Activated naive CD4-positive, alpha-beta T cell treated with anti-CD3 and anti-CD28 coated beads, Interleukin-2, amount 50 U/mL, for 72 hours (primary cell): ENCODE measurements around the gene TEX36. TPM values are rescaled to one million over a fixed set of nuclear protein-coding genes. Genes with fewer than 3 reads are reported as not detected.
"Not testable (repeated sequence)": the region's sequence is repeated elsewhere in the genome, so short reads cannot be mapped to it uniquely, and the experiment has no call there.

Experiments used
- ATAC-seq, 2 donors: fragments of 150-1000 bp; cut with Tn5 transposase; 2 replicates each; pipeline ENCODE4 v1.10.0; 2021; ENCODE audit warnings: mild to moderate bottlenecking in 2 of 2, moderate library complexity in 2 of 2
- DNase-seq, 2 donors: peaks; one replicate each; pipeline ENCODE4 v3.0.0; 2021 to 2022; ENCODE audit warnings: low spot score in 2 of 2
- H3K27ac Mint-ChIP-seq, 2 donors: one replicate each; pipeline ENCODE4 v1.8.0; 2022; ENCODE audit warnings: mild to moderate bottlenecking in 2 of 2, mixed read lengths in 2 of 2
- H3K36me3 Mint-ChIP-seq, 2 donors: one replicate each; pipeline ENCODE4 v1.8.0; 2022; ENCODE audit warnings: mixed read lengths in 2 of 2
- H3K9me3 Mint-ChIP-seq, 2 donors: one replicate each; pipeline ENCODE4 v1.8.0; 2022; ENCODE audit warnings: mixed read lengths in 2 of 2
- total RNA-seq, 2 donors: library from RNA; stranded (reverse); gene quantifications; one replicate each; pipeline ENCODE4 v1.2.3, GENCODE V29; 2022

TEX36 gene
- total RNA-seq, 2 donors from 2014 or later: not detected

DNA sequence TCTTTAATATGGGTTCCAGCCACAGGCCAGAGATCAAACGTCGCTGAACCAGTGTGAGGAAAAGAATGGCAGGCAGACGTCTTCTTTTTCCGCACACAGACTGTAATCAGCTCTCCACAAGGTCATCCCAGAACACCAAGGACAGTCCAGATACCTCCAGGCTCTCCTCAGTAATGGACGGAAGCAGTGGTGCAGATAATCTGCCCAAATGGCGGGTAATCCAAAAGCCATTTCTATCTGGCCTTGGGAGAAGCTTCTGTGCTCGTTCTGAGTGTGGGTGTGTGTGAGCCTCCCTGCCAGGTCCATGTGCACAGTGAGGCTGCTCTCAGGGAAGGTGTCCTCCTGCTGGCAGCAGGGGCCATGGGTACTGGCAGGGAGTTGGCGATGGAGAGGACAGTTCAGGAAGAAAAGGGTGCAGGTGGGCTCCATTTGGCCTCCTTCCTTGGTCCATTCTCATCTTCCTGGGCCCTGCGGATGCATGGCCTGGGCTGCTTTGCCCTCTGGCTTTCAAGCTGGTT lies 15.6 kb upstream of the TEX36 start:
- DNase-seq (no peak), ATAC-seq (no peak)
- Mint-ChIP-seq H3K27ac (no peak overlapping the region), H3K9me3 (peaks cover 0 to 5% of the 10 kb centered on the region in 2 donors), H3K36me3 (no peaks in the 10 kb centered on the region)

DNA sequence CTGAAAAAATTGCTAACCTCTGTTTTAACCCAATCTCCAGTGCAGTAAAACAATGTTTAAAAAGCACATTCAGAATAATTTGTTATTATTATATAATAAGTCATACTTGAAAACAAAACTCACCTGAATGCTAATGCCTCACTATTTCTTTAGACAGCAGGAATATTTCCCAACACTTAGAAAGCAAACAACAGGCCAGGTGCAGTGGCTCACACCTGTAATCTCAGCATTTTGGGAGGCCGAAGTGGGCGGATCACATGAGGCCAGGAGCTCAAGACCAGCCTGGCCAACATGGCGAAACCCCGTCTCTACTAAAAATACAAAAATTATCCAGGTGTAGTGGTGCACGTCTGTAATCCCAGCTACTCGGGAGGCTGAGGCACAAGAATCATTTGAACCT lies 13.9 kb upstream of the TEX36 start:
- not testable (repeated sequence) for H3K9me3 Mint-ChIP-seq, ATAC-seq, DNase-seq, H3K36me3 Mint-ChIP-seq
- peak overlapping the region in 1 of 2 donors; percentile 39 for H3K27ac Mint-ChIP-seq

DNA sequence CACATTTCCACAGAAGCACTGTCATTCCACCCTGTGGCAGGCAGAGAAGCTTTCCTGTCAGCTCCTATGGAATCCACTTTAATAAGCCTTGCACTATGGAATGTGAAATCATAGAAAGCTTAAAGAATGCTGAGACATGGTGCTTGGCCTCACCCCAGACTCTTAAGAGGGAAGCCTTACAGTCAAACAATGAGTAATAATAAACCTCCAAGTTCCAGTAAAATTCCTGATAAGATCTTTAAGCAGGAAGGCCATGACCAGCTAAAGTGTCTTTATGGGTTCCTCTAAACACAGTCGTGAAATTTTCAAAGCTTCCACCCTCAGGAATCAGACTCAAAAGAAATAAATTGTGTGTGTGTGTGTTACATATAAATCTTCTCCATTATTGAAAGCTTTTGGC lies 11.9 kb upstream of the TEX36 start:
- DNase-seq (no peak), ATAC-seq (no peak)
- H3K36me3 Mint-ChIP-seq: no peaks in the 10 kb centered on the region
- H3K27ac Mint-ChIP-seq: no peak overlapping the region
- H3K9me3 Mint-ChIP-seq: no peaks in the 10 kb centered on the region

DNA sequence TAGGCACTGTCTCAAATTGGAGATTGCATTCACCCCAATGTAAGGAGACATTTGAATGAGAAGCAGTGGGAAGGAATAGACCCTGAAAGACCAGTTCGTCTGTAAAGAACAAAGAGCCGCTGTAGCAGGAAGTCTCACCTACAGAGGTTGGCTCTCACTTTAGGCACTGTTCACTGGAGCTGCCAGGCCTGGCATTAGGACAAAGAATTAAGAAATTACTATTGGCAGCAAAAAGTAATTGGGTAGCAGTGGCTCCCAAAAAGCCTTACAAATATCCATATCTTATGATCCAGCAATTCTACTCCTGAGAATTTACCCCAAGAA lies 10.5 kb upstream of the TEX36 start:
- H3K27ac Mint-ChIP-seq: no peak overlapping the region
- H3K9me3 Mint-ChIP-seq: no peaks in the 10 kb centered on the region
- DNase-seq (no peak), ATAC-seq (no peak)
- no peaks in the 10 kb centered on the region for H3K36me3 Mint-ChIP-seq

DNA sequence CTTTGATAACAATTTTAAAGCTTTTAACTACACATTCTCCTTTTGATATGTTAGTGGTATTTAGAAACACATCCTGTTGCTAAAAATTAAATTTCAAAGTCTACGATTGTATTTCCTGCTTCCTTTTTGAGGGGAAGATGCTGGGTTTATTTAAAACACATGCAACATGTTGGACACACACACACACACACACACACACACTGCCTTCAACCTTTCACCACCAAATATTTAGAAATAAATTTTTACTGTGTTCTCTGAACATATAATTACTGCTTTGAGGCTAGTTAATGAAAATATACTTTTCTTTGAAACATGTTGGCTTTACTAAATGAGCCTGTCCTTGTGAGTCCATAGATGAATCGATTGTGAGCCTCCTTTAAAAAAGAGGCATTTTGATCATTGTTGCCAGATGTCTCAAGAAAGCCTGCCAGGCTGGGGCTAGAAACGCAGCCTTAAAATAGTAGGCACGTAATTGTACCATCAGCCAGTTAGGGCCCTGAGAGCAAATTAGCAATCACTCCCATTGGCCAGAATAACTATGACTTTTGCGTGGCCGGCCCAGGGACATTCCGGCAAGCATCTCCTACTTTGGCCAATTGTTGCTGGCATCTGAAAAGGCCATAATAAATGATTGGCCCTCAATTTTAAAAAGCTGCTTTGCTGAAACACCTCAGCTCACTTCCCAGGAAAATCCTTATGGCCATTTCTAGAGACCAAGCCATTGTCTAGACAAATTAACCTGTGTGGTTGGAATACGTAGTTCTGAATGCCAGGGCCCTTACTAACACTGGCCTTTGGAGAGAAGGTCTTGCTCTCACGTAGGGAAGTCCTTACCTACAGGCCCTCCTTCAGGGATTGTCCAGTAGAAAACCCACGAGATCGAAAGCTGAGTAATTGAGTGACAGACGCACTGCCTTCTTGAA lies 9.9 kb upstream of the TEX36 start:
- no peaks in the 10 kb centered on the region for H3K9me3 Mint-ChIP-seq
- no peaks in the 10 kb centered on the region for H3K36me3 Mint-ChIP-seq
- ATAC-seq (no peak), DNase-seq (no peak)
- no peak overlapping the region for H3K27ac Mint-ChIP-seq

DNA sequence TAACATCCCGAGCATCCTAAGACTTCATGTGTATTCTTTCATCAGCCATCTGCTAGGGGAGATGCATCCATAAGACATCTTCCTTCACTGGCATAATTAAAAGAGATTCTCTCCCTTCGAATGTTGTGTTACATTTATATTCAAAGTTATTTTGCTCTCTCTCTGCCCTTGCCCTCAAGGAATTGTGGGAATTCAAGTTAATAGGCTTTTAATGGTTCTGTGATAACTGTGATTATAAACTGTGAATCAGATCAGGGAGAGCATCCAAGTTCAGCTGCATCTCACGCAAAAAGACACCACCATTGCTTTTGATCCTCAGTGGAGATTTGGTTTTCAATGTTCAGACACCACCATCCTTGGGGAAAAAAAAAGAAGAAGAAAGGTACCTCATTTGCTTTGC lies 9.2 kb upstream of the TEX36 start:
- H3K27ac Mint-ChIP-seq: no peak overlapping the region
- ATAC-seq (no peak), DNase-seq (no peak)
- H3K36me3 Mint-ChIP-seq: no peaks in the 10 kb centered on the region
- no peaks in the 10 kb centered on the region for H3K9me3 Mint-ChIP-seq

DNA sequence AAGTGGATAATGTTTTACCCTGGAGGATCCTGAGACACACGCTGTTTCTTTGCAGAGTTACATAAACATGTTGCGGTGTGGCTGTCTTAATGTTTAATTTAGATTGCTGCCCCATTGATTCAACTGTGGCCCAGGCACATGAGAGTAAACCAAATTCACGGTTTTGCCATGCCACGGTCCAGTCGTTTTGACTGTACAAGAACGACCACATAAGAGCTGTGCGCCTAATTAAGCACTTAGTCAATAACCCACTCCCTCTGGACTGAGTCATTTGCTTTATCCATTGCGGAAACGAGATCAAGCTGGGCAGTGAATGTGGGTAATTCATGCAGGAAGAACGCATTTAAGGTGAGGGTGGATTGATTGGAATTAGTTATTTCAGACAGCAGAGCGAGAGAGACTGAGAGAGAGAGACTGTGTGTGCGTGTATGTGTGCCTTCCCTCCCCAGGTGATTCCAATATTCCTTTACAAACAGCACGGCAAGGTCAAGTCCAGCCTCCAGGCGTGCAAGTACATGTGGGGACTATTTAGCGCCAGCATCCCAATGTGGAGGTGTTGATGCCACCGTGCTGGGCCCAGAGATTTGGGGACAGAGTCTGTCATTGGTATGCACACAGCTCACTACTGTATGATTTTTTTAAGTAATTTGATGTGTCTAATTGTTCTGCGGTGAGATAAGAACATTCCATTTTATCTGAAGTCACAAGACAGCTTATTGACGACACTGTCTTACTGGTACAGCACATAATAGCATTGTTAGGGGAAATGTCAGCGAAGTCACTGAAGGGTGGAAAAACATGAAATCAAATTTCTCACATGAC lies 8.4 kb upstream of the TEX36 start:
- no peaks in the 10 kb centered on the region for H3K36me3 Mint-ChIP-seq
- no peak for ATAC-seq
- no peak for DNase-seq
- no peaks in the 10 kb centered on the region for H3K9me3 Mint-ChIP-seq
- H3K27ac Mint-ChIP-seq: no peak overlapping the region

DNA sequence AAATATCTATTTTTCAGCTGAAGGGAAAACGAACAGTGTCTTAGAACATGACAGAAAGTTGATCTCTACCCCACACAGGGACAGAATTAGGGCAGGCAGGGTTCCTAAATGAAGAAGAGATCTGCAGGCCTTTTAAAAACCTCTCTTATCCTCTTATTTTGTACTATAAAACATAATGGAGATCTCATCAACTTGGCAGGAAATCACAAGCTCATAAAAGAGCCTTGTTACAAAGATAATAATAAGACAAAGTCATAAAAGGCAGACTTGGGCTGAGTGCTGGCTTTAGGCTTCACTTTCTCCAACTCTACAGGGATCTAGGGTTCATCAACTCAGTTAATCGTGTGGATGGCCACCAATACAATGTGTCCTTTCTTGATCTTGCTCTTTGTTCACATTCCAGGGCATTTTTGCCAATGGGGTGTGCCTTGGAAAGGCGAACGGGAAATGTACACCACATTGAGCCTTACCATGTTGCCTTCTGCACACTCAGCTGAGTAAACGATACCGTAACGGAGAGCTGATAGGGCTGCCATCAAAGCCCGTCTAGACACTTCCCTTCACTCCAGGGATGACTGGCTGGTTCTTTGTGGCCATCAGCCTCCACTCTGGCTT lies 7.1 kb upstream of the TEX36 start:
- Mint-ChIP-seq H3K27ac (no peak overlapping the region), H3K9me3 (no peaks in the 10 kb centered on the region), H3K36me3 (no peaks in the 10 kb centered on the region)
- DNase-seq (no peak), ATAC-seq (no peak)

DNA sequence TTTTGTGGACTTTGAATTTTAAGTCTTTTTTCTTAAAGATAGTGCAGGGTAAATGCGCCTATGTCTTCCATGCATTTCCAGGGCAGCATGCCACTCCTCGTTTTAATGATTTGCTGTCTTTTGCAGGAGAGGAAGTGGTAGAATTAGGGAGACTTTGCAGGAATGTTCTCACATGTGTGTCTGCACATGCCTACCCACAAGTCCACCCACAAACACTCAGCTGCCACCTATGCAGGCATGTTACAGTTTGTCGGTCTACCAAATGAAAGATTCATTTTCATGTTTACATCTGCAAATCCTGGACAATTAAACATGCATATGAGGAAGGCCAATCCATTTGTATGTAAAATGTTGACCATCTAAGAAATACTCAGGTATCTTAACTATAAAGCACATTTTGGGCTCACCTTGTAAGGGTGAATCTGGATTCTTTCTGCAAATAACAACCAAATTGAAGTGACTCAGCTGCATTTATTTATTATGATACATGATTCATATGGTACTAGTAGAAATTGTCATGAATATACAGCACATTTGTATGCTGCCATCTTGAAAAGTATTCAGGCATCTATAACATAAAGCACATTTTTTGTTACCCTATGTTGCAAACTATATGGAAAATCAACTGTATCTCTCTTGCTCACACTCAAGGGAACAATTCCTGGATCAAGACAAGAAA lies 4.7 kb upstream of the TEX36 start:
- H3K9me3 Mint-ChIP-seq: no peaks in the 10 kb centered on the region
- ATAC-seq (no peak), DNase-seq (no peak)
- no peaks in the 10 kb centered on the region for H3K36me3 Mint-ChIP-seq
- H3K27ac Mint-ChIP-seq: no peak overlapping the region

DNA sequence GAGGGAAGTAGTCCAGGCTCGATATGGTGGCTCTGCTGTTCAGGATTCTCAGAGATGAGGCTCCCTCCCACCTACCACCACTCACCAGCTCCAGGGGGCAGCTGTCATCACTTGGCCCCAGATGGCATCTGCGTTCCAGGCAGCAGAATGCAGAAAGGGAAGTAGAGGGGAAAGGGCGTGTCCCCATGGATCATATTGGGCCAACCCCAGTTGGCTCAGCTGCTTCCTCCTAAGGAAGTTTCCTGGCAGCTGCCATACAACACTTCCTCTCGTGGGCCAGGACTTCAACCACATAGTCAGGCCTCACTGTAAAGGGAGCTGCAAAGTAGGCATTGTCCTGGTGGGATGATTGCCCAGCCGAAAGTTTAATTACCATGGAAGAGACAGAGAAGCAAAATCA lies 1.6 kb upstream of the TEX36 start:
- peaks cover 0 to 3% of the 10 kb centered on the region in 2 donors for H3K9me3 Mint-ChIP-seq
- ATAC-seq (no peak), DNase-seq (no peak)
- H3K36me3 Mint-ChIP-seq: no peaks in the 10 kb centered on the region
- no peak overlapping the region for H3K27ac Mint-ChIP-seq

DNA sequence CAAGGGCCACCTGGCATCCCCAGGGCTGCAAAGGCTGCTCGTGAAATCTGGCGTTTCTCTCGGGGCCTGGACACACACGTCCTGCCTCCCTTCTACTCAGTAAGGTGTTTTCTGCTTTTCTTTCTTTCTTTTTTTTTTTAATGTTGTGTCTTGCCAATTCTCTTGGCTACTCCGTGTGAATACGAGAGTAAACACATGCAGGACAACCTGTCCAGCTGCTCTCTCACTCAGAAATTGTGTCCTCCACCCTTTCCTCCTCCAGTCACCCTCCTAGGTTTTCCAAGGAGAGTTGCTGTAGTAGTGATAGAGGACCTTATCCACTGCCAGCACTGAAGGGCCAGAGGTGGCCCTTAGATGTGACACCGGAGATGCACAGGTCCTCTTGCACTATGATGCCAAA lies 858 bp upstream of the TEX36 start:
- Mint-ChIP-seq H3K9me3 (peaks cover 0 to 4% of the 10 kb centered on the region in 2 donors), H3K27ac (no peak overlapping the region), H3K36me3 (no peaks in the 10 kb centered on the region)
- ATAC-seq: no peak
- DNase-seq: no peak

DNA sequence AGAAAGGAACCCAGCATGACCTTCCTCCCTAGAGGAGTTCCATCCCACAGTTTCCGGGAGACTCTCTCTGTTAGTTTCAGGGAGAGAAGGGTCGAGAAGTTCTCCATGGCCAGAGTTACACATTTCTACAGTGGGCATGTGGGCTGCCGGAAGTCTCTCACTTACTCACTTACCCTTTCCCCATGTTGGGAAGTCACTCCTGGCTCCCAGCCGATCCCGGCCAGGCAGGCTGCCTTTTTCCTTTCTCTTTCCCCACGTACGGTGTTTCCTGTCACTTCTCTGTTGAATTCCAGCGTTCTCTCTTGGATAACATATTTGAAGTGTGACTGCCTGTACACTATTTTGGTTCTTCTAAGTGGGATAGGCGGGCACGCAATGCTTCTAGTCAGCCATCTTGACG lies 3.5 kb downstream of the TEX36 start:
- no peak overlapping the region for H3K27ac Mint-ChIP-seq
- ATAC-seq: no peak
- no peak for DNase-seq
- peaks cover 16 to 27% of the 10 kb centered on the region in 2 donors for H3K9me3 Mint-ChIP-seq
- H3K36me3 Mint-ChIP-seq: peaks cover 6 to 29% of the 10 kb centered on the region in 2 donors

DNA sequence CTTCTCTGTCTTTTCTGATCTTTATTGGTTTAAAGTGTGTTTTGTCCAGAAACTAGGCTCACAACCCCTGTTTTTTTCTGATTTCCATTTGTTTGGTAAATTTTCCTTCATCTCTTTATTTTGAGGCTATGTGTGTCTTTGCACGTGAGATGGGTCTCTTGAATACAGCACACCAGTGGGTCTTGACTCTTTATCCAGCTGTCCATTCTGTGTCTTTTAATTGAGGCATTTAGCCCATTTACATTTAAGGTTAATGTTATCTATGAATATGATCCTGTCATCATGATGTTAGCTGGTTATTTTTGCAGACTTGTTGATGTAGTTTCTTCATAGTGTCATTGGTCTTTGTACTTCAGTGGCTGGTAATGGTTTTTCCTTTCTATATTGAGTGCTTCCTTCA lies 10.1 kb downstream of the TEX36 start:
- H3K36me3 Mint-ChIP-seq: peaks cover under 1 to 46% of the 10 kb centered on the region in 2 donors
- no peak for ATAC-seq
- DNase-seq: no peak
- peaks cover 30 to 37% of the 10 kb centered on the region in 2 donors for H3K9me3 Mint-ChIP-seq
- H3K27ac Mint-ChIP-seq: no peak overlapping the region

DNA sequence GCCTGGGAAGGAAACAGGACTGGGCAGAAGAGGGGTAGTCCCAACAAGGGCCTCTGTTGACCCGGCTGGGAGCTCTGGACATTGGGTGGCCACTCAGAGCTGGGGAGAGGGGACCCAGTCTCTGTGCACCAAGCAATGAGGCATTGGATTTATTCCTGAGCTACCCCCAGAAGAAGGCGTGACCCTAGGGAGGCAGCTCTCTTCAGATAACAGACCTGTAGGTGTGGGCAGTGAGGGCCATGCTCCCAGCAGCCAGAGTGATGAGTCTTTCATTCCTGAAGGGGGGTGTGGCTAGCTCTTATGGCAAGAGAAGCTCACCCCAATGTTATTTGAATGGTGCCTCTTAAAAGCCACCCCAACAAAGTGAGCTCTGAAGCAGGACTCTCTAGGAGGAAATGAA lies 20.4 kb downstream of the TEX36 start:
- no peaks in the 10 kb centered on the region for H3K36me3 Mint-ChIP-seq
- no peak overlapping the region for H3K27ac Mint-ChIP-seq
- peaks cover 0 to 4% of the 10 kb centered on the region in 2 donors for H3K9me3 Mint-ChIP-seq
- no peak for DNase-seq
- ATAC-seq: no peak

DNA sequence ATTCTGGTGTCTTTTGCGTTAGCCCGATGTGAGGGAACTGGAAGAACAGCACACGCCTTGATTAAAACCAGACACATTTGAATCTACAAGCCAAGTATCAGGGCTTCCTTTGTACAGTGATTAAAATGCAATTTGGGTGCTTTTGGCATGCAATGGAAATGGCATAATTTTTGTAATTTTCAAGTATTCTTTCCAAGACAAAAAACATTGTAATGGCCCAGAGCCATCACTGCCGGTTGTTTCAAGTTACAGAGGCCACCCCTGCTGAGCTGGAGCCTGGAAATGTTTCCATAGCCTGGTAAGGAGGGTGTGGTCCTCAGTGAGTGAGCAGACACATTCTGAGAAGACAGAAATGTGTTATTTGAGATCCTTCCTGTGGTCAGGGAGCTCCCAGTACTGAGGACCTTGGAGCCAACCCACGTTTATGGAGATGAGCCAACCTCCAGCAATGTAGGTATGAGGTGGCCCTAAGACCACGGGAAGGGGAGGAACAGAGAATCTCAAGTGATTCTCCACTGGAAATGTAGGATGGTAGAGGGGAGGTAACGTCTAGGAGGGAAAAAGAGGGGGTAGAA lies 20.9 kb downstream of the TEX36 start:
- Mint-ChIP-seq H3K27ac (no peak overlapping the region), H3K9me3 (peaks cover 0 to 4% of the 10 kb centered on the region in 2 donors), H3K36me3 (no peaks in the 10 kb centered on the region)
- no peak for ATAC-seq
- no peak for DNase-seq

DNA sequence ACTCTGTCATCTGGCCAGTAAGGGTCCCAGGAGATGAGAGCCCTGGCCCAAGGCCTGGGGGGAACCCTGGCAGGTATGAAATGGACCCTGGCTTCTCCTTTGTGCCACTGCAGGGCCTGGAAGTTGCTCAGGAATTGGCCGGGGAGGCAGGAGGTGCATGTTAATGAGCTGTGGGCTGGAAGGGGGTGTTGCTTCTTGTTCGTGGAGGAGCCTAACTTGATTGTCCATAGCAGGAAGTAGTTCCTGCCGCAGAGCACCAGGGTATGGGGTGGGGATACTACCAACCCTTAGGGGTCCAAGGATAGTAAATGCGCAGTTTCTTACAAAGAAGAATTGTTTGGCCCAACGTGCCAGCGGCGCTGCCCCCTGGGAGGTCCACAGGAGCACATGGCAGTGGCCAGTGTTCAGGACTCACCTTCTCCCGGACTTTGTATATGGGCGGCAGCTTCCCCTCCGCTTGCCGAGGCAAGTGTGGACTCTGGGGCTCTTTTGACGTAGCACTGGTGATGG lies 21.5 kb downstream of the TEX36 start:
- H3K36me3 Mint-ChIP-seq: no peaks in the 10 kb centered on the region
- ATAC-seq (no peak), DNase-seq (no peak)
- H3K27ac Mint-ChIP-seq: no peak overlapping the region
- peaks cover 0 to 4% of the 10 kb centered on the region in 2 donors for H3K9me3 Mint-ChIP-seq
